ENCODE results near the gene SYCE3.
"Not testable (repeated sequence)": the region's sequence is repeated elsewhere in the genome, so short reads cannot be mapped to it uniquely, and the experiment has no call there.

SYCE3 gene

GRCh38 chr22:50547263-50547985, 15.3 kb downstream of the SYCE3 start:
- no peak for DNase-seq

GRCh38 chr22:50546326-50547262, 16.1 kb downstream of the SYCE3 start:
- no peak for DNase-seq

GRCh38 chr22:50545522-50546325, 17.0 kb downstream of the SYCE3 start, which contains the start of gene KLHDC7B:
KLHDC7B (plus strand) TSS chr22:50545899; CDS start chr22:50546244, 345 bp downstream.
- DNase-seq, result no peak

- no peak for DNase-seq
Measured at GRCh38 chr22:50544746-50545253, 17.9 kb downstream of the SYCE3 start.

GRCh38 chr22:50544078-50544745, 18.5 kb downstream of the SYCE3 start:
- DNase-seq, result peak; percentile 73

GRCh38 chr22:50542416-50542927, 20.2 kb downstream of the SYCE3 start:
- DNase-seq, result no peak

- not testable (repeated sequence) for DNase-seq
Measured at GRCh38 chr22:50541667-50542026, 21.1 kb downstream of the SYCE3 start.

GRCh38 chr22:50540381-50540780, 22.3 kb downstream of the SYCE3 start:
- no peak for DNase-seq

- DNase-seq, result no peak
Measured at GRCh38 chr22:50537765-50538164, 25.0 kb downstream of the SYCE3 start.

GRCh38 chr22:50536226-50536625, 26.5 kb downstream of the SYCE3 start:
- DNase-seq, result no peak

- no peak for DNase-seq
Measured at GRCh38 chr22:50535113-50535512, 27.6 kb downstream of the SYCE3 start.

- DNase-seq, result not testable (repeated sequence)
Measured at GRCh38 chr22:50533856-50534711, 28.6 kb downstream of the SYCE3 start.

GRCh38 chr22:50532824-50533796, 29.6 kb downstream of the SYCE3 start:
- DNase-seq, result no peak

- DNase-seq, result no peak
Measured at GRCh38 chr22:50531962-50532674, 30.6 kb downstream of the SYCE3 start.

- DNase-seq, result peak; percentile 57
Measured at GRCh38 chr22:50531546-50531961, 31.2 kb downstream of the SYCE3 start.

- DNase-seq, result peak; percentile 68
Measured at GRCh38 chr22:50530877-50531545, 31.7 kb downstream of the SYCE3 start.

- no peak for DNase-seq
Measured at GRCh38 chr22:50530580-50530876, 32.2 kb downstream of the SYCE3 start.

- peak; percentile 57 for DNase-seq
Measured at GRCh38 chr22:50529897-50530579, 32.7 kb downstream of the SYCE3 start, which contains the start of gene TYMP. TYMP (minus strand) TSS chr22:50530012; CDS start chr22:50529709, 303 bp downstream.
